Astrocyte of the cerebellum (primary cell): ENCODE results near the gene SETD1A.

Experiments
- DNase-seq: peaks from one replicate; pipeline ENCODE4 v3.0.0-alpha.2; 2011; ENCODE audit warnings: low read depth
- H3K4me3 ChIP-seq: 2 replicates; pipeline ENCODE4 v1.5.1; 2011; ENCODE audit warnings: mild to moderate bottlenecking, low read depth, low read length, moderate library complexity
- CTCF ChIP-seq: IDR thresholded peaks from 2 replicates; pipeline ENCODE4 v1.5.1; 2012; ENCODE audit warnings: low read length, low read depth, moderate library complexity, mild to moderate bottlenecking; ENCODE audit errors: missing control alignments
- in situ Hi-C: cut with HindIII; loops from 2 replicates; pipeline ENCODE4 v1.10.0; 2017; ENCODE audit warnings: low sequenced_read_pairs

SETD1A gene

GRCh38 chr16:30983898-30984610, 26.5 kb downstream of the SETD1A start:
- no peak for TF ChIP-seq CTCF
- no peak for DNase-seq
- no peak overlapping the region for H3K4me3 ChIP-seq
- in situ Hi-C loops, result no loop called here

- in situ Hi-C loops, result no loop called here
These were observed 27.3 kb downstream of the SETD1A start, which contains the start of gene HSD3B7 for GRCh38 chr16:30984669-30985400. Gene HSD3B7, plus strand, starts transcription at chr16:30985207. Its CDS starts 452 bp downstream, at chr16:30985659.

GRCh38 chr16:30985401-30986128, 28.0 kb downstream of the SETD1A start:
- DNase-seq, result no peak
- peak overlapping the region; percentile 33 for H3K4me3 ChIP-seq
- TF ChIP-seq CTCF, result no peak
- in situ Hi-C loops, result no loop called here

More at GRCh38 chr16:30984669-30985400, 27.3 kb downstream of the SETD1A start, which contains the start of gene HSD3B7:
- peak; percentile 91 for TF ChIP-seq CTCF
- H3K4me3 ChIP-seq, result peak within 1 kb of the TSS; percentile 33
- DNase-seq, result peak; percentile 34

GRCh38 chr16:30986129-30986991, 28.8 kb downstream of the SETD1A start:
- no peak for DNase-seq
- in situ Hi-C loops, result no loop called here
- H3K4me3 ChIP-seq, result no peak overlapping the region
- no peak for TF ChIP-seq CTCF

GRCh38 chr16:30987581-30988190, 30.1 kb downstream of the SETD1A start:
- TF ChIP-seq CTCF, result no peak
- DNase-seq, result no peak
- no peak overlapping the region for H3K4me3 ChIP-seq
- in situ Hi-C loops, result no loop called here
